Neural cell (in vitro differentiated cells): ENCODE results near the gene MFRP. TPM values are rescaled to one million over a fixed set of nuclear protein-coding genes. Genes with fewer than 3 reads are reported as not detected.

ENCODE experiments used
- H2AFZ ChIP-seq: fragments of 200-600, 300-800 bp; sonication (generic), shearing (Covaris generic); 2 replicates; pipeline ENCODE4 v1.6.0; 2014; ENCODE audit warnings: low read depth, mild to moderate bottlenecking, antibody characterized with exemption, low read length, moderate library complexity
- H3F3A ChIP-seq: fragments of 200-600 bp; shearing (Covaris generic); 2 replicates; pipeline ENCODE4 v1.6.1; 2016; ENCODE audit warnings: mild to moderate bottlenecking, moderate library complexity, mixed read lengths, antibody characterized with exemption, low read length; ENCODE audit not compliant: insufficient read depth, poor library complexity, severe bottlenecking
- H3K27ac ChIP-seq: fragments of 200-600, 300-800 bp; sonication (generic), shearing (Covaris generic); 2 replicates; pipeline ENCODE4 v1.5.1; 2014; ENCODE audit warnings: mild to moderate bottlenecking, low read length, moderate library complexity
- H3K27me3 ChIP-seq: fragments of 300-800, 200-600 bp; sonication (generic), shearing (Covaris generic); 2 replicates; pipeline ENCODE4 v1.6.0; 2014; ENCODE audit warnings: mild to moderate bottlenecking, low read depth, low read length, moderate library complexity; ENCODE audit not compliant: insufficient read depth
- H3K36me3 ChIP-seq: fragments of 300-800, 200-600 bp; sonication (generic), shearing (Covaris generic); 2 replicates; pipeline ENCODE4 v1.5.1; 2014; ENCODE audit warnings: mild to moderate bottlenecking, antibody characterized with exemption, low read length, moderate library complexity; ENCODE audit not compliant: insufficient read depth
- H3K4me2 ChIP-seq: fragments of 300-800, 200-600 bp; sonication (generic), shearing (Covaris generic); 2 replicates; pipeline ENCODE4 v1.6.0; 2014; ENCODE audit warnings: mild to moderate bottlenecking, low read length
- H3K4me3 ChIP-seq: fragments of 300-800, 200-600 bp; sonication (generic), shearing (Covaris generic); 2 replicates; pipeline ENCODE4 v1.5.1; 2014; ENCODE audit warnings: mild to moderate bottlenecking, low read length, moderate library complexity
- H3K79me2 ChIP-seq: fragments of 200-600 bp; shearing (Covaris generic); replicated peaks from 2 replicates; pipeline ENCODE4 v1.6.0; 2014; ENCODE audit warnings: mild to moderate bottlenecking, low read length, moderate library complexity; ENCODE audit not compliant: insufficient read depth
- H3K9ac ChIP-seq: fragments of 300-800, 200-600 bp; sonication (generic), shearing (Covaris generic); 2 replicates; pipeline ENCODE4 v1.6.1; 2016; ENCODE audit warnings: mild to moderate bottlenecking, low read length, mixed read lengths
- H3K9me2 ChIP-seq: fragments of 200-600 bp; shearing (Covaris generic); 2 replicates; pipeline ENCODE4 v1.6.1; 2016; ENCODE audit warnings: mild to moderate bottlenecking, low read length, mixed read lengths; ENCODE audit not compliant: insufficient read depth
- H3K9me3 ChIP-seq: fragments of 200-600, 300-800 bp; sonication (generic), shearing (Covaris generic); 2 replicates; pipeline ENCODE4 v1.6.1; 2016; ENCODE audit warnings: mild to moderate bottlenecking, mixed run types, low read length, moderate library complexity, mixed read lengths
- H4K20me1 ChIP-seq: fragments of 200-600 bp; shearing (Covaris generic); 2 replicates; pipeline ENCODE4 v1.6.1; 2016; ENCODE audit warnings: mild to moderate bottlenecking, mixed run types; ENCODE audit not compliant: insufficient read depth
- CTCF ChIP-seq: fragments of 450-650 bp; IDR thresholded peaks from 2 replicates; pipeline ENCODE4 v1.5.1; 2014; ENCODE audit warnings: antibody characterized with exemption, mild to moderate bottlenecking, moderate library complexity; ENCODE audit not compliant: poor library complexity, severe bottlenecking
- EP300 ChIP-seq: fragments of 450-650 bp; conservative IDR thresholded peaks from 2 replicates; pipeline ENCODE4 v1.6.1; 2014; ENCODE audit warnings: antibody characterized with exemption, mild to moderate bottlenecking, moderate library complexity; ENCODE audit not compliant: poor library complexity, severe bottlenecking
- EZH2 ChIP-seq: fragments of 200-600, 300-800 bp; shearing (Covaris generic), sonication (generic); IDR thresholded peaks from 2 replicates; pipeline ENCODE4 v1.6.1; 2014; ENCODE audit warnings: antibody characterized with exemption, low read length, borderline replicate concordance, mild to moderate bottlenecking; ENCODE audit not compliant: insufficient read depth, poor library complexity, severe bottlenecking
- MXI1 ChIP-seq: fragments of 450-650 bp; conservative IDR thresholded peaks from 2 replicates; pipeline ENCODE4 v1.6.1; 2014; ENCODE audit warnings: antibody characterized with exemption, mild to moderate bottlenecking; ENCODE audit not compliant: poor library complexity, severe bottlenecking
- POLR2AphosphoS5 ChIP-seq: IDR thresholded peaks from 2 replicates; pipeline ENCODE4 v1.6.1; 2012
- RAD21 ChIP-seq: fragments of 450-650 bp; conservative IDR thresholded peaks from 2 replicates; pipeline ENCODE4 v1.6.1; 2014; ENCODE audit warnings: antibody characterized with exemption, mild to moderate bottlenecking, moderate library complexity
- REST ChIP-seq: IDR thresholded peaks from 2 replicates; pipeline ENCODE4 v1.6.1; 2012; ENCODE audit warnings: borderline replicate concordance
- SMC3 ChIP-seq: fragments of 450-650 bp; conservative IDR thresholded peaks from 2 replicates; pipeline ENCODE4 v1.6.1; 2014; ENCODE audit warnings: antibody characterized with exemption, mild to moderate bottlenecking, moderate library complexity; ENCODE audit not compliant: poor library complexity
- TAF1 ChIP-seq: IDR thresholded peaks from 2 replicates; pipeline ENCODE4 v1.6.1; 2012; ENCODE audit warnings: low read depth
- polyA plus RNA-seq: library from polyadenylated mRNA; depleted of rRNA; stranded (reverse); fragments of >200 nt; gene quantifications from 2 replicates; pipeline ENCODE4 v1.2.3, GENCODE V29; 2014

Gene MFRP
- polyA plus RNA-seq, 1 donor from 2014 or later = not detected

DNA sequence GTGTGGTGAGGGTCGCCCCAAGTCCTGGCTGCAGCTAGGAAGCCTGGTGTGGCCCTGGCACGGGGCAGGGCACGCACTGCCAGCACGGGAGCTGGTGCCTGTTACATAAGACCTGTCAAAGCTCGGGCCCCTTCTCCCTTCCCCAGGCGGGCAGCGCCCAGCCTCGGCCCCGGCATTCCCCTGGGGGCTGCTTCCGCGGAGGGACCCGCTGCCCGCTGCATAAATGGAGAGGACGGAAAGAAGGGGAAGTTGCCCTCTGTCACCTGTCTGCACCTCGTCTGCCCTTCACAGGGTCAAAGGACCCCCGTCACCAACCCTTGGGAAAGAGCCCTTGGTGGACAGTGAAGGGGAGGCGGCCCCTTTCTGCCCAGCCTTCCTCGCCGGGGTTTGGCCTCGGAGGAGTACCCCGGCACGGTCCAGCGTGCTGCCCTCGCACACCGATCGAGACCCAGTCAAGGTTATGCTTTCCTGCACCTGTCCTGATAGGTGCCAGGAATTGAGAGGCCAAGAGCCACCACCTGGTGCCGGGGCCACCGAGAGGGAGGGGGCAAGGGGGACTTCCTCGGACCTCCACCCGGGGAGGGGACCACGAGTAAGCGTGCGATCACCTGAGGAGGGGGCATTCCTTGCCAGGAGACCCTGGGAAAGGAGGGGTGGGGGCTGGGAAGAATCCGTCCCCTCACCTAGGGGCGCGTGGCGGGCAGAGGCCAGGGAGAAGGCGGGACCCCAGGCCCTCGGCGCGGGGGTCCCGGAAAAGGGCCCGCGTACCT, 16.8 kb upstream of the MFRP start:
- Histone ChIP-seq H2AFZ (no peak overlapping the region), H3F3A (no peaks in the 10 kb centered on the region), H3K27me3 (peaks cover 13% of the 10 kb centered on the region), H3K36me3 (no peaks in the 10 kb centered on the region), H3K79me2 (no peaks in the 10 kb centered on the region), H3K27ac (no peak overlapping the region), H3K9me3 (no peaks in the 10 kb centered on the region), H3K9me2 (no peaks in the 10 kb centered on the region), H3K4me2 (no peak overlapping the region), H4K20me1 (no peaks in the 10 kb centered on the region), H3K9ac (peak overlapping the region; percentile 59), H3K4me3 (peak overlapping the region; percentile 59)
- no peak for TF ChIP-seq MXI1
- no peak for TF ChIP-seq POLR2AphosphoS5
- no peak for TF ChIP-seq SMC3
- TF ChIP-seq EP300 = no peak
- TF ChIP-seq CTCF = no peak
- no peak for TF ChIP-seq TAF1
- no peak for TF ChIP-seq RAD21
- TF ChIP-seq REST = no peak
- TF ChIP-seq EZH2 = no peak

GRCh38 chr11:119362741-119363080, 16.2 kb upstream of the MFRP start:
- peak overlapping the region; percentile 93 for H3K27ac ChIP-seq
- H2AFZ ChIP-seq = no peak overlapping the region
- no peaks in the 10 kb centered on the region for H3K36me3 ChIP-seq
- H4K20me1 ChIP-seq = no peaks in the 10 kb centered on the region
- H3K4me3 ChIP-seq = peak overlapping the region; percentile 59
- H3K79me2 ChIP-seq = no peaks in the 10 kb centered on the region
- peak overlapping the region; percentile 68 for H3K9ac ChIP-seq
- no peaks in the 10 kb centered on the region for H3F3A ChIP-seq
- H3K27me3 ChIP-seq = peaks cover 13% of the 10 kb centered on the region
- no peaks in the 10 kb centered on the region for H3K9me2 ChIP-seq
- TF ChIP-seq EP300 (no peak), MXI1 (no peak), SMC3 (no peak), TAF1 (no peak), CTCF (no peak), REST (no peak), RAD21 (no peak), POLR2AphosphoS5 (no peak), EZH2 (no peak)
- H3K4me2 ChIP-seq = peak overlapping the region; percentile 70
- no peaks in the 10 kb centered on the region for H3K9me3 ChIP-seq
